Astrocyte of the spinal cord (primary cell): ENCODE data around the gene SCN8A.

Experiments used
- DNase-seq: peaks from one replicate; pipeline ENCODE4 v3.0.0; 2011; ENCODE audit warnings: low read depth, low spot score
- H3K4me3 ChIP-seq: 2 replicates; pipeline ENCODE4 v1.5.1; 2011; ENCODE audit warnings: low read depth, mild to moderate bottlenecking, low read length, moderate library complexity
- in situ Hi-C: cut with HindIII; loops from 2 replicates; pipeline ENCODE4 v1.10.0; 2017; ENCODE audit warnings: low sequenced_read_pairs
- TF ChIP-seq, protein P1 (sequence below): IDR thresholded peaks from 2 replicates; pipeline ENCODE4 v1.5.1; 2012; ENCODE audit warnings: low read depth, mild to moderate bottlenecking, low read length, inconsistent platforms

SCN8A gene

DNA sequence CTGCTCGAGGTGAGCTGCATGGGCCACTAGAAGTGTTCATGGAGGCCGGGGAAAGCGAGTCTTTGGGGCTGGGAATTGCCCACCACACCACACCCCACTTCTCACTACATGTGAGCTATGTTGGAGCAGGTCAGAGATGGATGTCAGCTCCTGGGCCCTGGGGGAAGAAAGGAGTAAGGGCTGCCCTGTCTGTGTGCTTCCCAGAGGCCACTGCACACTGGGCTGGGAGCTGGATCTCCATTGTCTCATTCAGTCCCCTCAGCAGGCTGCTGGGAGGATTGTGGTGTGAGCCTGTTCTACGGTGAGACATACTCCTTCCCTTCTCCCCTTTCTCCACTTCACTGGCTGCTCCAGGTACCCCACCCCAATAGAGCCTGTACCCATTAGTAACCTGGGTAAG, 247.0 kb downstream of the SCN8A start:
- TF ChIP-seq, protein P1, sequence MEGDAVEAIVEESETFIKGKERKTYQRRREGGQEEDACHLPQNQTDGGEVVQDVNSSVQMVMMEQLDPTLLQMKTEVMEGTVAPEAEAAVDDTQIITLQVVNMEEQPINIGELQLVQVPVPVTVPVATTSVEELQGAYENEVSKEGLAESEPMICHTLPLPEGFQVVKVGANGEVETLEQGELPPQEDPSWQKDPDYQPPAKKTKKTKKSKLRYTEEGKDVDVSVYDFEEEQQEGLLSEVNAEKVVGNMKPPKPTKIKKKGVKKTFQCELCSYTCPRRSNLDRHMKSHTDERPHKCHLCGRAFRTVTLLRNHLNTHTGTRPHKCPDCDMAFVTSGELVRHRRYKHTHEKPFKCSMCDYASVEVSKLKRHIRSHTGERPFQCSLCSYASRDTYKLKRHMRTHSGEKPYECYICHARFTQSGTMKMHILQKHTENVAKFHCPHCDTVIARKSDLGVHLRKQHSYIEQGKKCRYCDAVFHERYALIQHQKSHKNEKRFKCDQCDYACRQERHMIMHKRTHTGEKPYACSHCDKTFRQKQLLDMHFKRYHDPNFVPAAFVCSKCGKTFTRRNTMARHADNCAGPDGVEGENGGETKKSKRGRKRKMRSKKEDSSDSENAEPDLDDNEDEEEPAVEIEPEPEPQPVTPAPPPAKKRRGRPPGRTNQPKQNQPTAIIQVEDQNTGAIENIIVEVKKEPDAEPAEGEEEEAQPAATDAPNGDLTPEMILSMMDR = no peak
- in situ Hi-C loops = no loop called here
- no peak overlapping the region for H3K4me3 ChIP-seq
- DNase-seq = no peak

DNA sequence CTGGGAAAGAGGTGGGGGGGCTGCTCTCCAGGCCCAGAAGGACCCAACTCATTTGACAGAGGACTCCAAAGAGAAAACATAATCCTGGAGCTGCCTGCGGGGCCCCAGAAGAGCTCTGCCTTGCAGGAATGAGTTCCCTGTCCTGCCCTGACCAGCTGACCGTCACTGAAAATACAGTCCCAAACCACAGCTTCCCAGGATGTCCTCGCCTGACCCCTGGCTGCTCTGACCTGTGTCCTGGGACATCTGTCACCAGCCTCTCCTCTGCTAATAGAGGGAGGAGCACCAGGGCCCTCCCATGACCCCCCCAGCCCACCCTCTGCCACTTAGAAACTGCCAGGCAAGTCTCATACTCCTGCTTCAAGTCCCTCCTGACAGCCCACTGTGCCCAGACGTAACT, 247.7 kb downstream of the SCN8A start:
- no peak overlapping the region for H3K4me3 ChIP-seq
- DNase-seq = no peak
- in situ Hi-C loops = no loop called here
- TF ChIP-seq, protein P1 = no peak

DNA sequence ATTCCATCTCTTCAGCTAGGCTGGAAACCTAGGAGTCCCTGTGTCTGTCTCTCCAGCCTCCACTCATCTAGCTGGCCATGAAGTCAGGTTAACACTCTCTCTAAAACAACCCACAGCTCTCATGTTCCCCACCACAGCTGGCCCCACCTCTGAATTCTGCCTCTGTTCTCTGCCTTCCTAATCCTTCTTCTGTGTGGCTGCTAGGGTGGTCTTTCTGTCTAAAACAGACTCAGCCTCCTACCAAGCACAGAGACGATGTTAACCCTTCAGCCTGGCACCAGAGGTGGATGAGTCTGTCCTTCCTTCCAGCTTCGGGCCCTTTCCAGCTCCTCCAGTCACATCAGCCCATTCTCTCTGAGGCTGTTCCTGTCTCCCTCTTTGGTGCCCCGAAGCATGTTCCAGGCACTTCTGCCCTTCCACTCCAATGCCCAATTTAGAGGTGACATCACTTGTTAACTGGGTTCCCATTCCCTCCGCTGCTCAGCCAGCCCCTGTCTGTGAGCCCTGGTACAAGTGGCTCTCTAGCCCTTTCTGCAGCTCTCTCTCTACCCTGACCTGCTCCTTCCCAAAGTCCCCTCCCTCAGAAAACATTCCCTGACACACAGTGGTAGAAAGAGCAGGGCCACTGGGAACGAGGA, 248.4 kb downstream of the SCN8A start:
- no peak overlapping the region for H3K4me3 ChIP-seq
- TF ChIP-seq, protein P1 = no peak
- DNase-seq = no peak
- in situ Hi-C loops = no loop called here

DNA sequence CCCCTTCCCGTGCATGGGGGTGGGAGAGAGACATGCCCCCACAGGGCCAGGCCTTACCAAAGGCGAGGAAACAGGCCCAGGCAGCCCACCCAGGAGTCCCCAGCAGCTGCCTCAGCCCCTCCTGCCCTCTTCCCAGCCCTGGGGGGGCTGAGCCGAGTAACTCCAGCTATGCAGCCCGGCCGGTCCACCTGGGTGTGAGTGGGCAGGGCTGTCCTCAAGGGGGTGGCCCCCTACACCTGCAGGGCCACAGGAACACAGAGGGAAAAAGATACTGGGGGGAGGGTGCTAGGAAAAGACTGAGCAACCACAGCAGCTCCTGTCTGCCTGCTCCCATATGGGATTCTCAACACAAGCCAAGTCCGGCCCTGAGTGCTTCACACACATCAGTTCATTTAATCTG, 249.9 kb downstream of the SCN8A start:
- in situ Hi-C loops = no loop called here
- DNase-seq = no peak
- TF ChIP-seq, protein P1 = no peak
- H3K4me3 ChIP-seq = no peak overlapping the region

DNA sequence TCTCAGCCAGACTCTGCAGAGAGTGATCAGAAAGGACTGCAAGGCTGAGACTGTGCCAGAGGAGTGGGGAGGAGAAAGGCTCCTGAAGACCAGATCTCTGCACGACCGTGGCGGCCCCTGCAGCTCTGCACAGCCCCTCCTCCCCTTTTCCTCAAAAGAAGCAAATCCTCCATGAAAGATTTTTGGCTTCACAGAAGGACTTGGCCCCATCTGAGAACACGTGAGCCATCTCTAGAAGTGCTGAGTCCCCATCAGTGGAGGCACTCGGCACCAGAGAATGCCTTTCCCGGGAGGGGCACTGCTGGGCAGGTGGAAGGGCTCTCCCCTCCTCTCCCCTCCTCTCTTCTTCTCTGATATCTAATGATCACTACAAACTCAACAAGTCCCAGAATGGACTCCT, 250.7 kb downstream of the SCN8A start:
- in situ Hi-C loops = no loop called here

GRCh38 chr12:51844854-51845253, 253.8 kb downstream of the SCN8A start:
- no peak overlapping the region for H3K4me3 ChIP-seq
- no peak for DNase-seq
- TF ChIP-seq, protein P1 = no peak
- in situ Hi-C loops = no loop called here

More for the DNA sequence above, 250.7 kb downstream of the SCN8A start:
- H3K4me3 ChIP-seq = no peak overlapping the region
- TF ChIP-seq, protein P1 = no peak
- DNase-seq = no peak
